ENCODE results near the gene ATP2A2.

ATP2A2 gene

GRCh38 chr12:110279566-110280375 is 1.3 kb upstream of the ATP2A2 start:
- TF ChIP-seq, protein P1, sequence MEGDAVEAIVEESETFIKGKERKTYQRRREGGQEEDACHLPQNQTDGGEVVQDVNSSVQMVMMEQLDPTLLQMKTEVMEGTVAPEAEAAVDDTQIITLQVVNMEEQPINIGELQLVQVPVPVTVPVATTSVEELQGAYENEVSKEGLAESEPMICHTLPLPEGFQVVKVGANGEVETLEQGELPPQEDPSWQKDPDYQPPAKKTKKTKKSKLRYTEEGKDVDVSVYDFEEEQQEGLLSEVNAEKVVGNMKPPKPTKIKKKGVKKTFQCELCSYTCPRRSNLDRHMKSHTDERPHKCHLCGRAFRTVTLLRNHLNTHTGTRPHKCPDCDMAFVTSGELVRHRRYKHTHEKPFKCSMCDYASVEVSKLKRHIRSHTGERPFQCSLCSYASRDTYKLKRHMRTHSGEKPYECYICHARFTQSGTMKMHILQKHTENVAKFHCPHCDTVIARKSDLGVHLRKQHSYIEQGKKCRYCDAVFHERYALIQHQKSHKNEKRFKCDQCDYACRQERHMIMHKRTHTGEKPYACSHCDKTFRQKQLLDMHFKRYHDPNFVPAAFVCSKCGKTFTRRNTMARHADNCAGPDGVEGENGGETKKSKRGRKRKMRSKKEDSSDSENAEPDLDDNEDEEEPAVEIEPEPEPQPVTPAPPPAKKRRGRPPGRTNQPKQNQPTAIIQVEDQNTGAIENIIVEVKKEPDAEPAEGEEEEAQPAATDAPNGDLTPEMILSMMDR (conservative IDR thresholded peaks at IDR 0.05; ENCODE audit: low read depth) = no peak
- ChIA-PET POLR2A (ENCODE audit: low non-redundant PET) (interaction anchor here (0.6 to 2.1 kb wide), 5 partner anchors 9 to 32 kb away, joined by 3 to 8 read pairs (median 3); no protein-coding TSS in a partner anchor), CTCF (interaction anchor here (0.7 to 1.2 kb wide), 4 partner anchors 15 to 156 kb away, joined by 3 to 4 read pairs (median 3); partner anchors contain the start of gene IFT81)
- no peak for DNase-seq (ENCODE audit: low spot score)
- H3K27ac ChIP-seq = peak overlapping the region; percentile 98

DNA sequence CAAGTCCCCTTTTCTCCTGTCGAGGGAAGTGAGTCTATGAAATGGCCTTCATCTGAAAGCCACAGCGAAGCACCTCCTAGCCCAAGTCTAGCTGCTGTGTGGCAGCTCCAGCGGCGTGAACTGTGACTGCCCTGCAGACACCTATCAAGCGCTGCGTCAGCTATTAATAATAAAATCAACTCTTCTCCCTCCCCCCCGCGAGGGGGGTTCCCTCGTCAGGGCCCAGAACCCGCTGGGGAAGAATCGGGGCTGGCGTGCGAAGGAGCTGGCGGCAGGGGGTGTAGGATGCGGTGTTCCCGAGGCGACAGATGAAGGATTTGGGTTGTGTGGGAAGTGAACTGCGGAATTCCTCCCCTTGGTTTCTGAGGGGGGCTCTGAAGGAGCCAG is 662 bp upstream of the ATP2A2 start:
- ChIA-PET POLR2A (ENCODE audit: low non-redundant PET) (interaction anchor here (0.6 to 2.1 kb wide), 6 partner anchors 9 to 33 kb away, joined by 3 to 8 read pairs (median 3); no protein-coding TSS in a partner anchor), CTCF (interaction anchor here (0.6 to 1.2 kb wide), 4 partner anchors 14 to 179 kb away, joined by 3 to 4 read pairs (median 3); partner anchors contain the start of gene IFT81)
- TF ChIP-seq, protein P1 (conservative IDR thresholded peaks at IDR 0.05; ENCODE audit: low read depth) = no peak
- DNase-seq (ENCODE audit: low spot score) = peak; percentile 71
- H3K27ac ChIP-seq = peak overlapping the region; percentile 98

DNA sequence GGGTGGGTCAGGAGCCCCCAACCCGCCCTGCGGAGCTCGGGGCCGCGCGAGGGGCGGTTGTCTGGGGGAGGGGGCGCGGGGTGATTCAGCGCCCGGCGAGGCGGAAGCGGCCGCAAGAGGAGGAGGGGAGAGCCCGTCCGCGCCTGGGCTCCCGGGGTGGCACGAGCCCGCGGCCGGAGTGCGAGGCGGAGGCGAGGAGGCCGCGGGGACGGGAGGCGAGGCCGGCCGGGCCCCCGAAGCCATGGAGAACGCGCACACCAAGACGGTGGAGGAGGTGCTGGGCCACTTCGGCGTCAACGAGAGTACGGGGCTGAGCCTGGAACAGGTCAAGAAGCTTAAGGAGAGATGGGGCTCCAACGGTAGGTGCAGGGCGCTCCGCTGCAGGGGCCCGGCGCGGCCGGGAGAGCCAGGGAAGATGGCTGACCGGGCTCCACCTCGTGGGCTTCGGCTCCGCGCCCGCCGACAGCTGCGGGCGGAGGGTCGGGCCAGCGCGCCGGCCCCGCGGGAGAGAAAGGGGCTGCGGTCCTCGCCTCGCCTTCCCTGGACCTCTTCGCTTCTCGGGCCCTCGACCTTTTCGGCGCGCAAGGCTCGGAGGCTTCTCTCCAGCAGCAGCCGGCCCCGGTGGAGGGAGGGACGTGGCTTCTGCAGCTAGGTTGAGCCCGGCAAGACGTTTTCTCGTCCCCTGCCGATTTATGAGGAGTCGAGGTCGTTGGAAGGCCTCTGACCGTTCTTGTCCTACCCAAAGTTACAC is 677 bp downstream of the ATP2A2 start:
- POLR2A ChIA-PET (ENCODE audit: low non-redundant PET) = interaction anchor here (0.6 to 2.1 kb wide), 5 partner anchors 12 to 149 kb away, joined by 3 to 8 read pairs (median 4); no protein-coding TSS in a partner anchor
- DNase-seq (ENCODE audit: low spot score) = peak; percentile 42
- H3K27ac ChIP-seq = peak overlapping the region; percentile 98
- CTCF ChIA-PET = interaction anchor here (0.7 kb wide), 1 partner anchor 64 kb away, joined by 4 read pairs; no protein-coding TSS in a partner anchor
- TF ChIP-seq, protein P1 (conservative IDR thresholded peaks at IDR 0.05; ENCODE audit: low read depth) = no peak

DNA sequence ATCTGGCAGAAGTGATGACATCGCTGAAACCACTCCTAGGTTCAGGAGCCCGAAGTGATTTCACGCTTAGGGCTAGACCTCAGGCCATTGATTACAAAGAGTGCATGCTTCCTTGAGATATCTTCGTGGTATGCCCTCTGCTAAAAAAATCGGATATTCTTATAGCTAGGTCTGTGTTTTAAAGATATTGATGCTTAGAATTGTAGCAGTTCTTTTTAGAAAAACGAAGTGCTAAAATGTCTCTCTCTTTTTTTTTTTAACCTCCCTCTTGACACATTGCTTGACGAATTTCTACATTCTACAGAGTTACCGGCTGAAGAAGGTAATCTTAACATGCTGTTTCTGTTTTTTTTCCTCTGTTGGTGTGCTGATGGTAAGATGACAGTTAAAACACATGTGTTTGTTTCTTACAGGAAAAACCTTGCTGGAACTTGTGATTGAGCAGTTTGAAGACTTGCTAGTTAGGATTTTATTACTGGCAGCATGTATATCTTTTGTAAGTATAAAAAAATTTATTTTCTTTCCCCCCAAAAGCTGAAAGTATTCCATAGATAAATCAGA is 1.3 kb downstream of the ATP2A2 start:
- TF ChIP-seq, protein P1 (conservative IDR thresholded peaks at IDR 0.05; ENCODE audit: low read depth) = no peak
- DNase-seq (ENCODE audit: low spot score) = peak; percentile 20
- ChIA-PET CTCF (interaction anchor here (0.5 kb wide), 1 partner anchor 1670 kb away, joined by 7 read pairs; no protein-coding TSS in a partner anchor), POLR2A (ENCODE audit: low non-redundant PET) (interaction anchor here (0.8 to 2.1 kb wide), 3 partner anchors 12 to 149 kb away, joined by 3 to 8 read pairs (median 4); no protein-coding TSS in a partner anchor)
- H3K27ac ChIP-seq = peak overlapping the region; percentile 98

DNA sequence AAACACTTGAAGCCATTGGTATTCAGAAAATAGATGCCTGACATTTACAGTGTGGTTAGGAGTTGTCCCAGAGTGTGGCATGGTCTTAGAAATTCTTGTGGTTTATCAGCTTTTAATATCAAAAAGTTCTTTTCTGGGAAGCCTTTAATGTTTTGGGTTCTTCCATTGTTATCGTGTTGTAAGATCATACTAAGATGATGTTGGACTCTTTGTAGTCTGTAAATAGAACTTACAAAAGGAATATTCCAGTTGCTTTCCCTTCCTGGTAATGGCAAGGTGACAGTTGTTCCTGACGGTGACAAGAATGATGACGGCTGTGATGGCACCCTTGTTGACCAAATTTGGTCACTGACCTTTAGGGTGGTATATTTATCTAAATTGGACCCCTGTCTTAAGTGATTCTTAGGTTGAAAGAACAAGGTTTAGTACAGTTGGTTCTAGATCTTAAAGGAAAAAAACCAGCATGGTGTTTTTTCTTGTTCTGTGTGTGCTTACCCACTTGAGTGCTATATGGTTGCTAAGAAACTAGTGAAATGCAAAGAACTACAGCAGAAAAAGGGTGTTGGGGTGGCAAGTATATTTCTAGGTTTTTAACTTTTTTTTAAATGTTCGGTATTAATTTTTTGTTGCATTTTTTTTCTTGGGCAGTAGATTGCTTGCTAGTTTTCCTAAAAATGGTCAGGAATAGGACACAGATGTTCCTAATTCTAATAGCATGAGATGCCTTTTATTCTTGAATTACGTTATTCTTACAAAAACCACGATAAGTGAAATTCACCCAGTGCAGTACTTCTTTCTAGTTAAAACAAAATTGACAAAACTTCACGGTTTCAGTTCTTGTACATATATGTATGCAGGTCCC is 2.1 kb downstream of the ATP2A2 start:
- DNase-seq (ENCODE audit: low spot score) = no peak
- ChIA-PET CTCF (interaction anchor here (0.5 kb wide), 1 partner anchor 1670 kb away, joined by 7 read pairs; no protein-coding TSS in a partner anchor), POLR2A (ENCODE audit: low non-redundant PET) (no interaction called here)
- TF ChIP-seq, protein P1 (conservative IDR thresholded peaks at IDR 0.05; ENCODE audit: low read depth) = no peak
- no peak overlapping the region for H3K27ac ChIP-seq

All from RWPE1 (cell line).